ENCODE data around the gene GMPS. TPM values are rescaled to one million over a fixed set of nuclear protein-coding genes. Genes with fewer than 3 reads are reported as not detected.
"Not testable (repeated sequence)": the region's sequence is repeated elsewhere in the genome, so short reads cannot be mapped to it uniquely, and the experiment has no call there.

Gene GMPS
- total RNA-seq, 3 donors from 2014 or later: 20.2 to 44.7 (median 35.4) TPM

DNA sequence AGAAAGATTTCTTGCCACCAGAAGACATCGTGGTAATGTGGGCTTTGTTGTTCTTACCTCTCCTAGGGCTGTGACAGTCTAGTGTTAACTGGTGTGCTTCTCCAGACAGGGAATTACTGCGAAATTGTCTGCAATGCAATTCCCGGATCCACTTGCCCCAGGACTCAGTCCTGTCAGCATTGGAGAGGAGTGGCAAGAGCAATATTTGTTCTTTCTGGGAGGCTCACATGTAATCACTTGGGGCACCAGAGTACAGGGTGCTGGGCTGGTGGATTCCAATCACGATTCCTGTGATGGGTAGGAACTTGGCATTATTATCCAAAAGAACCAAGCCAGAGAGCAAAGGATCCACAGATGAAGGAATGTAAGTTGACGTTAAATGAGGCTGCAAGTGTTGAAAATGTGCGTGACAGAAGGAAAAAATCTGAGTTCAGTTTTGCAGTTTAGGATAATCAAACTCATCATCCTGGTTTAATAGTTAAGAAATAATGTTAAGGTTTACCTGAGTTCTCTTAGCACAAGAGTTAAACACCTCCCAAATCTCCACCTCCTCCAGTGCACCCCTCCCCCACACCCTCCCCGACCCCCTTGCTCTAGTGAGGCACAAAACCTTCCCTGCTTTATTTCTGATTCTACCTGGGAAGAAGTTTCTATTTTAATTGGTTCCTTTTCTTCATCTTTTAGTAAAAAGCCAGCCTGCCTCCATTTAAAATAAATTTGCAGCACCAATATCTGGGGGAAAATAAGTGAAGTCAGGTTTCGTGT lies 79.2 kb downstream of the GMPS start:
- DNase-seq: no peak
- Histone ChIP-seq H3K9me3 (peaks cover 4% of the 10 kb centered on the region), H3K4me3 (no peak overlapping the region), H3K4me1 (ENCODE audit: low read depth) (no peaks in the 10 kb centered on the region), H3K36me3 (ENCODE audit: low read depth) (no peaks in the 10 kb centered on the region)
- ATAC-seq: peak; percentile 31
- TF ChIP-seq, protein P1, sequence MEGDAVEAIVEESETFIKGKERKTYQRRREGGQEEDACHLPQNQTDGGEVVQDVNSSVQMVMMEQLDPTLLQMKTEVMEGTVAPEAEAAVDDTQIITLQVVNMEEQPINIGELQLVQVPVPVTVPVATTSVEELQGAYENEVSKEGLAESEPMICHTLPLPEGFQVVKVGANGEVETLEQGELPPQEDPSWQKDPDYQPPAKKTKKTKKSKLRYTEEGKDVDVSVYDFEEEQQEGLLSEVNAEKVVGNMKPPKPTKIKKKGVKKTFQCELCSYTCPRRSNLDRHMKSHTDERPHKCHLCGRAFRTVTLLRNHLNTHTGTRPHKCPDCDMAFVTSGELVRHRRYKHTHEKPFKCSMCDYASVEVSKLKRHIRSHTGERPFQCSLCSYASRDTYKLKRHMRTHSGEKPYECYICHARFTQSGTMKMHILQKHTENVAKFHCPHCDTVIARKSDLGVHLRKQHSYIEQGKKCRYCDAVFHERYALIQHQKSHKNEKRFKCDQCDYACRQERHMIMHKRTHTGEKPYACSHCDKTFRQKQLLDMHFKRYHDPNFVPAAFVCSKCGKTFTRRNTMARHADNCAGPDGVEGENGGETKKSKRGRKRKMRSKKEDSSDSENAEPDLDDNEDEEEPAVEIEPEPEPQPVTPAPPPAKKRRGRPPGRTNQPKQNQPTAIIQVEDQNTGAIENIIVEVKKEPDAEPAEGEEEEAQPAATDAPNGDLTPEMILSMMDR (IDR thresholded peaks at IDR 0.05): no peak
- intact Hi-C loops (cut with DNase I, micrococcal nuclease): no loop called here

- no peaks in the 10 kb centered on the region for H3K36me3 ChIP-seq (ENCODE audit: low read depth)
- TF ChIP-seq, protein P1 (IDR thresholded peaks at IDR 0.05): no peak
- intact Hi-C loops (cut with DNase I, micrococcal nuclease): no loop called here
- ATAC-seq: no peak
- DNase-seq: no peak
- H3K9me3 ChIP-seq: peaks cover 4% of the 10 kb centered on the region
- no peaks in the 10 kb centered on the region for H3K4me1 ChIP-seq (ENCODE audit: low read depth)
- no peak overlapping the region for H3K4me3 ChIP-seq
Measured at GRCh38 chr3:155956508-155957411, 86.3 kb downstream of the GMPS start.

DNA sequence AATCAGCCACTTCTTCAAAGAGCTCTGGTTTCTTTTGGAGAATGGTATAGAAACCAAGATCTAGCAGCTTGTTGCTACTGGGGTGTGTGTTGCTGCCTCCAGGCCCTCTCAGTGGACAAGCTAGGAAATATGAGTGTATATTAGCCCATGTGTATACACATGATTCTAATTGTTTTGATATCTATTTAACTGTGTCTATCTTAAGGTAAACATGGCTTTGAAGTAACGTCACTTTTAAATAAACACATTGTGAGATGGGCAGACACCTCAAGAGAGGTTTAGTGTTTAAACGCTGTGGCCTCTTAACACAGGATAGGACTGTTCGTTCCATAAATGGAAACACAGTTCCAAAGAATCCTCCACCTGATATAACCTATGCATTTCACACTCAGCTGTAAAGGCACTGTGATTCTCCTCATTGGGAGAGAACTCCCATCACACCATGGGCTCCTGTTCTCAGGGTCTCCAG lies 87.0 kb downstream of the GMPS start:
- DNase-seq (no peak), ATAC-seq (no peak)
- H3K9me3 ChIP-seq: peaks cover 4% of the 10 kb centered on the region
- H3K36me3 ChIP-seq (ENCODE audit: low read depth): no peaks in the 10 kb centered on the region
- no peaks in the 10 kb centered on the region for H3K4me1 ChIP-seq (ENCODE audit: low read depth)
- TF ChIP-seq, protein P1 (IDR thresholded peaks at IDR 0.05): no peak
- intact Hi-C loops (cut with DNase I, micrococcal nuclease): no loop called here
- no peak overlapping the region for H3K4me3 ChIP-seq

- TF ChIP-seq, protein P1 (IDR thresholded peaks at IDR 0.05): no peak
- Histone ChIP-seq H3K9me3 (no peaks in the 10 kb centered on the region), H3K36me3 (ENCODE audit: low read depth) (no peaks in the 10 kb centered on the region), H3K4me1 (ENCODE audit: low read depth) (no peaks in the 10 kb centered on the region), H3K4me3 (no peak overlapping the region)
- DNase-seq (no peak), ATAC-seq (no peak)
- intact Hi-C loops (cut with DNase I, micrococcal nuclease): no loop called here
Measured at GRCh38 chr3:155958676-155959075, 88.2 kb downstream of the GMPS start.

- DNase-seq: no peak
- H3K4me1 ChIP-seq (ENCODE audit: low read depth): no peaks in the 10 kb centered on the region
- no peaks in the 10 kb centered on the region for H3K36me3 ChIP-seq (ENCODE audit: low read depth)
- H3K9me3 ChIP-seq: no peaks in the 10 kb centered on the region
- no peak for ATAC-seq
- intact Hi-C loops (cut with DNase I, micrococcal nuclease): no loop called here
- H3K4me3 ChIP-seq: no peak overlapping the region
- TF ChIP-seq, protein P1 (IDR thresholded peaks at IDR 0.05): no peak
Measured at GRCh38 chr3:155960060-155960459, 89.6 kb downstream of the GMPS start.

DNA sequence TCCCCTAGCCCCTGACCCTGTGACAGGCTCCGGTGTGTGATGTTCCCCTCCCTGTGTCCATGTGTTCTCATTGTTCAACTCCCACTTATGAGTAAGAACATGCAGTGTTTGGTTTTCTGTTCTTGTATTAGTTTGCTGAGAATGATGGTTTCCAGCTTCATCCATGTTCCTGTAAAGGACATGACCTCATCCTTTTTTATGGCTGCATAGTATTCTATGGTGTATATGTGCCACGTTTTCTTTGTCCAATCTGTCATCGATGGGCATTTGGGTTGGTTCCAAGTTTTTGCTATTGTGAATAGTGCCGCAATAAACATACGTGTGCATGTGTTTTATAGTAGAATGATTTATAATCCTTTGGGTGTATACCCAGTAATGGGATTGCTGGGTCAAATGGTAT lies 90.6 kb downstream of the GMPS start:
- H3K4me1 ChIP-seq (ENCODE audit: low read depth); intact Hi-C loops (cut with DNase I, micrococcal nuclease); H3K36me3 ChIP-seq (ENCODE audit: low read depth); H3K9me3 ChIP-seq; H3K4me3 ChIP-seq; DNase-seq; ATAC-seq: not testable (repeated sequence)
